ENCODE measurements around the gene VAV2.
A peak's percentile ranks its signal among the peaks of the same experiment; 100 is the strongest.

VAV2 gene

GRCh38 chr9:133881671-133882381 is 110.3 kb downstream of the VAV2 start:
- no peaks in the 10 kb centered on the region for H3K9me3 ChIP-seq (ENCODE audit: control insufficient read depth, low read length)
- peaks cover 41% of the 10 kb centered on the region for H3K4me1 ChIP-seq (ENCODE audit: control insufficient read depth, insufficient read depth, low read length, poor library complexity, severe bottlenecking)
- H3K36me3 ChIP-seq (ENCODE audit: control insufficient read depth, insufficient read depth, low read length), result no peaks in the 10 kb centered on the region
- no peak overlapping the region for H3K4me3 ChIP-seq (ENCODE audit: extremely low read depth, insufficient read depth, low read length, poor library complexity, severe bottlenecking)
- 92 to 94% methylated on average over 19 to 23 of the region's 24 CpGs for WGBS, 2 experiments (ENCODE audit: insufficient coverage in 2 of 2)
- H3K27ac ChIP-seq (ENCODE audit: low read depth, low read length, severe bottlenecking), result peak overlapping the region; percentile 87

- Histone ChIP-seq H3K27ac (ENCODE audit: low read depth, low read length, severe bottlenecking) (peak overlapping the region; percentile 87), H3K4me1 (ENCODE audit: control insufficient read depth, insufficient read depth, low read length, poor library complexity, severe bottlenecking) (peaks cover 43% of the 10 kb centered on the region), H3K4me3 (ENCODE audit: extremely low read depth, insufficient read depth, low read length, poor library complexity, severe bottlenecking) (no peak overlapping the region), H3K9me3 (ENCODE audit: control insufficient read depth, low read length) (no peaks in the 10 kb centered on the region), H3K36me3 (ENCODE audit: control insufficient read depth, insufficient read depth, low read length) (no peaks in the 10 kb centered on the region)
- 83 to 89% methylated on average over 14 to 21 of the region's 23 CpGs for WGBS, 2 experiments (ENCODE audit: insufficient coverage in 2 of 2)
Measured at GRCh38 chr9:133880851-133881661, 111.1 kb downstream of the VAV2 start.

GRCh38 chr9:133880136-133880535 is 112.0 kb downstream of the VAV2 start:
- no peaks in the 10 kb centered on the region for H3K36me3 ChIP-seq (ENCODE audit: control insufficient read depth, insufficient read depth, low read length)
- H3K27ac ChIP-seq (ENCODE audit: low read depth, low read length, severe bottlenecking), result peak overlapping the region; percentile 16
- H3K4me1 ChIP-seq (ENCODE audit: control insufficient read depth, insufficient read depth, low read length, poor library complexity, severe bottlenecking), result peaks cover 48% of the 10 kb centered on the region
- no peak overlapping the region for H3K4me3 ChIP-seq (ENCODE audit: extremely low read depth, insufficient read depth, low read length, poor library complexity, severe bottlenecking)
- WGBS, 2 experiments (ENCODE audit: insufficient coverage in 2 of 2), result 95% methylated on average over 5 to 7 of the region's 7 CpGs
- H3K9me3 ChIP-seq (ENCODE audit: control insufficient read depth, low read length), result no peaks in the 10 kb centered on the region

DNA sequence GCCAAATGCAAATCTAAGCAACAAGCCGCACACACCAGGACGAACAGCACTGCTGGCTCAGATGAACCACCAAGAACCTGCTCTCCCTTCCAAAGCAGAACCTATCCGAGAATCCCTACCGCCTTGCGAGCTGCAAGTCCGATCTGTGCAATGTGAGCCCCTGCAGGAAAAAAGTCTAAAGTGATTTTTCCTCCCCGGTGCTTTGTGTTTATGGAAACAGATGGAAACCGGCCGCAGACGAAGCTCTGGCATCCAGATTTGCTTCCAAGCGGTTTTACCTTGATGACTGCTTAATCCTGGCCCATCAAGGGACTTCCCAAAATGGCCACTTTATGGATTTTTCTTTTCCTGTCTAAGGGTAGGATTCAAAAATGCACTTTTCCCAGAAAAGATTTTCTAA is 112.5 kb downstream of the VAV2 start:
- 96% methylated on average over 6 to 11 of the region's 11 CpGs for WGBS, 2 experiments (ENCODE audit: insufficient coverage in 2 of 2)
- H3K27ac ChIP-seq (ENCODE audit: low read depth, low read length, severe bottlenecking), result peak overlapping the region; percentile 16
- no peak overlapping the region for H3K4me3 ChIP-seq (ENCODE audit: extremely low read depth, insufficient read depth, low read length, poor library complexity, severe bottlenecking)
- peaks cover 50% of the 10 kb centered on the region for H3K4me1 ChIP-seq (ENCODE audit: control insufficient read depth, insufficient read depth, low read length, poor library complexity, severe bottlenecking)
- no peaks in the 10 kb centered on the region for H3K36me3 ChIP-seq (ENCODE audit: control insufficient read depth, insufficient read depth, low read length)
- H3K9me3 ChIP-seq (ENCODE audit: control insufficient read depth, low read length), result no peaks in the 10 kb centered on the region

- WGBS, 2 experiments (ENCODE audit: insufficient coverage in 2 of 2), result 95 to 99% methylated on average over 8 to 13 of the region's 13 CpGs
- no peak overlapping the region for H3K4me3 ChIP-seq (ENCODE audit: extremely low read depth, insufficient read depth, low read length, poor library complexity, severe bottlenecking)
- H3K36me3 ChIP-seq (ENCODE audit: control insufficient read depth, insufficient read depth, low read length), result no peaks in the 10 kb centered on the region
- no peak overlapping the region for H3K27ac ChIP-seq (ENCODE audit: low read depth, low read length, severe bottlenecking)
- no peaks in the 10 kb centered on the region for H3K9me3 ChIP-seq (ENCODE audit: control insufficient read depth, low read length)
- peaks cover 62% of the 10 kb centered on the region for H3K4me1 ChIP-seq (ENCODE audit: control insufficient read depth, insufficient read depth, low read length, poor library complexity, severe bottlenecking)
Measured at GRCh38 chr9:133878402-133878801, 113.7 kb downstream of the VAV2 start.

DNA sequence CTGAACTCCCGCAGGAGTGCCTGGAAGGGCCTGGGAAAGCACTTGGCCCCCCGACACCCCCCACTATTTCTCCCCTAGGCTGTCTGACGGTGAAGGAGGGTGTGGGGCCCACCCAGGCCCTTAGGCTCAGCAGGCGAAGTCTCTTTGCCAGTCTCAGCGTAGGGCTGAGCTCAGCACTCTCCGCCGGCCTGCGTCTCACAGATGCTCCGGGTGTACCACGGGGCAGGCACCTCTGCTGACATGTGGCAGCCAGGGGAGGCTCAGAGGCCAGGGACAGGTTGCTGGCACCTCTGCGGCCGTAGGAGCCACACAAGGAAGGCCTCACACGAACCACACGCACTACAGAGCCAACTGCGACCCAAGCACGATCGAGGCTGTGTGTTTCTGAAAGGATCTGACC is 114.2 kb downstream of the VAV2 start:
- Histone ChIP-seq H3K27ac (ENCODE audit: low read depth, low read length, severe bottlenecking) (no peak overlapping the region), H3K4me1 (ENCODE audit: control insufficient read depth, insufficient read depth, low read length, poor library complexity, severe bottlenecking) (peaks cover 62% of the 10 kb centered on the region)

DNA sequence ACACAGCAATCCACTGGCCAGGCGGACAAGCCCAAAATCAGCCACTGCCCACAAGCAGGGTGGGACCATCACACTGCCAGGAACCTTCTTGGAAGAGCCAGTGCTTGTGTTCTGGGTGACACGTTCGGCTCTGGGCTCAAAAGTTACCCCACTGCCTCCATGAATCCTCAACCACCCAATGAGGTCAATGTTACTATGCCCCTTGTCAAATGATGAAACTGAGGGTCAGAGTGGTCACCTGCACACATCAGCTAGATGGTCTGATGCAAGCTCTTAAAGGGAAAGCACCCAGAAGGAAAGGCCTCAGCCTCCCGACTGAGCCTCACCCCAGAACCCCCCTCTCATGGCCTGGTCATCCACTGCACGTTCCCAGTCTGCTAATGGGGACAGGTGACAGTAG is 114.8 kb downstream of the VAV2 start:
- H3K4me1 ChIP-seq (ENCODE audit: control insufficient read depth, insufficient read depth, low read length, poor library complexity, severe bottlenecking), result peaks cover 55% of the 10 kb centered on the region
- H3K27ac ChIP-seq (ENCODE audit: low read depth, low read length, severe bottlenecking), result no peak overlapping the region
- WGBS, 2 experiments (ENCODE audit: insufficient coverage in 2 of 2), result 97 to 100% methylated on average over 3 to 4 of the region's 5 CpGs
- no peaks in the 10 kb centered on the region for H3K36me3 ChIP-seq (ENCODE audit: control insufficient read depth, insufficient read depth, low read length)
- no peak overlapping the region for H3K4me3 ChIP-seq (ENCODE audit: extremely low read depth, insufficient read depth, low read length, poor library complexity, severe bottlenecking)
- H3K9me3 ChIP-seq (ENCODE audit: control insufficient read depth, low read length), result no peaks in the 10 kb centered on the region

More for the DNA sequence above, 114.2 kb downstream of the VAV2 start:
- WGBS, 2 experiments (ENCODE audit: insufficient coverage in 2 of 2), result 94 to 96% methylated on average over 10 to 16 of the region's 17 CpGs
- no peak overlapping the region for H3K4me3 ChIP-seq (ENCODE audit: extremely low read depth, insufficient read depth, low read length, poor library complexity, severe bottlenecking)
- H3K36me3 ChIP-seq (ENCODE audit: control insufficient read depth, insufficient read depth, low read length), result no peaks in the 10 kb centered on the region
- H3K9me3 ChIP-seq (ENCODE audit: control insufficient read depth, low read length), result no peaks in the 10 kb centered on the region

GRCh38 chr9:133876836-133877235 is 115.3 kb downstream of the VAV2 start:
- Histone ChIP-seq H3K4me3 (ENCODE audit: extremely low read depth, insufficient read depth, low read length, poor library complexity, severe bottlenecking) (no peak overlapping the region), H3K36me3 (ENCODE audit: control insufficient read depth, insufficient read depth, low read length) (no peaks in the 10 kb centered on the region), H3K27ac (ENCODE audit: low read depth, low read length, severe bottlenecking) (no peak overlapping the region), H3K9me3 (ENCODE audit: control insufficient read depth, low read length) (no peaks in the 10 kb centered on the region), H3K4me1 (ENCODE audit: control insufficient read depth, insufficient read depth, low read length, poor library complexity, severe bottlenecking) (peaks cover 50% of the 10 kb centered on the region)
- 94 to 96% methylated on average over 3 to 8 of the region's 13 CpGs for WGBS, 2 experiments (ENCODE audit: insufficient coverage in 2 of 2)

DNA sequence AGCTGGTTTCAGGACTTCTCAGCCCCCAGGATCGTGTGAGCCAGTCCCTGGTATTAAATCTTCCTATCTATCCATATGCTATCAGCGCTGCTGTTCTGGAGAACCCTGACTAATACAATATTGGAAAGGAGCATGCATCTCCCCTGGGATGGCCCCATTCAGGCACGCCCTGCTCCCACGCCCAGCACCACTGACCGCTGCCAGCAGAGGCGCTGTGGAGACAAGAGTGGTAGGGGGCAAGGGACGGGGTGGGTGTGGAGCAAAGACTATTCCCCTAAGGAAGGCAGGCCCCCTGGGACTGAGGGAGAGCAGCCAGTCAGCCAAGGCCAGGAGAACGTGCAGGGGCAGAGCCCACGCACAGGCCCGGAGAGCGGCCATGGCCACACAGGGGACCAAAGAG is 116.0 kb downstream of the VAV2 start:
- peaks cover 43% of the 10 kb centered on the region for H3K4me1 ChIP-seq (ENCODE audit: control insufficient read depth, insufficient read depth, low read length, poor library complexity, severe bottlenecking)
- no peak overlapping the region for H3K4me3 ChIP-seq (ENCODE audit: extremely low read depth, insufficient read depth, low read length, poor library complexity, severe bottlenecking)
- H3K27ac ChIP-seq (ENCODE audit: low read depth, low read length, severe bottlenecking), result peak overlapping the region; percentile 16

GRCh38 chr9:133875131-133875530 is 117.0 kb downstream of the VAV2 start:
- H3K36me3 ChIP-seq (ENCODE audit: control insufficient read depth, insufficient read depth, low read length), result no peaks in the 10 kb centered on the region
- peak overlapping the region; percentile 89 for H3K27ac ChIP-seq (ENCODE audit: low read depth, low read length, severe bottlenecking)
- no peaks in the 10 kb centered on the region for H3K9me3 ChIP-seq (ENCODE audit: control insufficient read depth, low read length)
- H3K4me1 ChIP-seq (ENCODE audit: control insufficient read depth, insufficient read depth, low read length, poor library complexity, severe bottlenecking), result peaks cover 37% of the 10 kb centered on the region
- no peak overlapping the region for H3K4me3 ChIP-seq (ENCODE audit: extremely low read depth, insufficient read depth, low read length, poor library complexity, severe bottlenecking)
- whole genome bisulfite sequencing, 2 experiments (ENCODE audit: insufficient coverage in 2 of 2), result 91 to 94% methylated on average over 11 of the region's 11 CpGs

More for the DNA sequence above, 116.0 kb downstream of the VAV2 start:
- H3K36me3 ChIP-seq (ENCODE audit: control insufficient read depth, insufficient read depth, low read length), result no peaks in the 10 kb centered on the region
- H3K9me3 ChIP-seq (ENCODE audit: control insufficient read depth, low read length), result no peaks in the 10 kb centered on the region
- 85 to 95% methylated on average over 10 of the region's 11 CpGs for WGBS, 2 experiments (ENCODE audit: insufficient coverage in 2 of 2)

- WGBS, 2 experiments (ENCODE audit: insufficient coverage in 2 of 2), result 85 to 94% methylated on average over 5 to 10 of the region's 10 CpGs
- H3K4me3 ChIP-seq (ENCODE audit: extremely low read depth, insufficient read depth, low read length, poor library complexity, severe bottlenecking), result no peak overlapping the region
- H3K27ac ChIP-seq (ENCODE audit: low read depth, low read length, severe bottlenecking), result peak overlapping the region; percentile 89
- H3K4me1 ChIP-seq (ENCODE audit: control insufficient read depth, insufficient read depth, low read length, poor library complexity, severe bottlenecking), result peaks cover 41% of the 10 kb centered on the region
- H3K9me3 ChIP-seq (ENCODE audit: control insufficient read depth, low read length), result no peaks in the 10 kb centered on the region
- H3K36me3 ChIP-seq (ENCODE audit: control insufficient read depth, insufficient read depth, low read length), result no peaks in the 10 kb centered on the region
Measured at GRCh38 chr9:133874659-133875058, 117.5 kb downstream of the VAV2 start.

All from mesodermal cell (in vitro differentiated cells).